ENCODE results near the gene ANKEF1.
"Not testable (repeated sequence)": the region's sequence is repeated elsewhere in the genome, so short reads cannot be mapped to it uniquely, and the experiment has no call there.

The ANKEF1 gene

DNA sequence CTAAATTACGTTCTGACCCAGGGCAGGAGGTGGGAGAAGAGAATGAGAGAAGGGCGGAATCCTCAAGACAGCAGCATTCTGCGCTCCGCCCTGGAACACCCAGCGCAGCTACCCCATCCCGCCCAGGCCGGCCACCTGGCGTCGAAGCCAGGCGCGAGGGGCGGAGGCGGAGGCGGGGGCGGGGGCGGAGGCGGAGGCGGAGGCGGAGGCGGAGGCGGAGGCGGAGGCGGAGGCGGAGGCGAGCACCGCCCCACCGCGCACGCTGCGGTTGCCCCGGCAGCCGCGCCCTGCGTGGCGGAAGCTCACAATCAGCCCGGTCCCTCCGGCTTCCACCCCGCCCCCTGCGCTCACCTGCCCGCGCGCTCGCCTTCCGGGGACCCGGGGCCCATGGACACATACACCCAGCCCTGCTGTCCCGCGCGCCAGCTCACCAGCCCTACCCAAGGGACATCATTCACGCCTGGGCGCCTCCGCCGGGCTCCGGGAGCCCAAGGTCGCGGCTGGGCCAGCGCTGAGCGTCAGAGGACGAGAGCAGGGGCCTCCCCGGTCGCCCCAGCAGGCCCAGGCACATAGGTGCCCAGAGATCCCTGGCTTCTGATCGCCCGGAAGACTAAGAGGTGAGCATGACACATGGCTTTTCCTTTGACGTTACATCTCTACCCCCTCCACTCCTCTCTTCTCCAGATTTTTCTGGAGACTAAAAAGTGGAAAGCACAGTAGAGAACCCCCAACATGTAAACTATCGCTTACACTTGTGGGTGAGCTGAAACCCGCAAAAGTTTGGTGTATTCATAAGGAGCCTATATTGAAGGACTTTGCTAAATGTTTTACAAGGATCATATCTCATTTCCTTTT lies at the start of gene ANKEF1:
Gene ANKEF1, plus strand, starts transcription at position 271 of the 855 bp plus-strand sequence. CDS start 3,315 bp downstream, outside the sequence.
- DNase-seq = peak in 2 of 3 donors; percentile 19 to 43

DNA sequence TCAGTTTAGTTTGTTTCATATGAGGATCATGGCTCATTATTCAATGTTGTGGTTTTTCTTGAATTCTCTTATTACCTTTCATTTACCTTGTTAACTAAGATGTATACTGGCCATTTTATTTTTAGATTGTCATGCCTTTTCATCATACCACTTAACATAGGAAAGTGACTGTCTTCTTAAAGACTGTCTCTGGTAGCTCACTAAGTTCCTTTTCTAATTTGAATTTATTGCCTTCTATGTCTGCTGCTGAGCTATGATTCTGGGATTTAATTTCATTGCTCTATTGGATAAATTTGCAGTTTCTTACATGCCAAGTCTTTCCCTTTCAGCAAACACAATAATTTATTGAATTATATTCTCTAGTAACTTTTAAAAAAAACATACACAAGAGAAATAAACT lies 49.5 kb upstream of the ANKEF1 start:
- DNase-seq = no peak

DNA sequence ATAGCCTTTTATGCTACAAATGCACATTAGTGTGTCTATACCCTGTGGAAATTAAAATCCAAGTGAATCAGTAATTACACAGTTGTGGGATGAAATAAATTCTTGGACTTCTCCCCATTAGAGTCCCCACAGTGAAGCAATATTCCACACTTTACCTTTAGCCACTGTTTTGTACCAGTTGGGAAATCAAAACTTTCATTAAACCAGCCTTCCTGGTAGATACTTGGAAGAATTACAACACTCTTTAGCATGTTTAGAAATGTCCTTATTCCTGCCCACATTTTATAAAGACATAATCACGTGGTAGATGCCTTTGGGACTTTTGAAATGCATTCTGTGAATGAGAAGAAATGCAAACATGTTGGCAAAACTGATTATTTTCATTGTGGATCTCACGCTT lies 49.0 kb upstream of the ANKEF1 start:
- peak in 2 of 3 donors; percentile 14 to 57 for DNase-seq

DNA sequence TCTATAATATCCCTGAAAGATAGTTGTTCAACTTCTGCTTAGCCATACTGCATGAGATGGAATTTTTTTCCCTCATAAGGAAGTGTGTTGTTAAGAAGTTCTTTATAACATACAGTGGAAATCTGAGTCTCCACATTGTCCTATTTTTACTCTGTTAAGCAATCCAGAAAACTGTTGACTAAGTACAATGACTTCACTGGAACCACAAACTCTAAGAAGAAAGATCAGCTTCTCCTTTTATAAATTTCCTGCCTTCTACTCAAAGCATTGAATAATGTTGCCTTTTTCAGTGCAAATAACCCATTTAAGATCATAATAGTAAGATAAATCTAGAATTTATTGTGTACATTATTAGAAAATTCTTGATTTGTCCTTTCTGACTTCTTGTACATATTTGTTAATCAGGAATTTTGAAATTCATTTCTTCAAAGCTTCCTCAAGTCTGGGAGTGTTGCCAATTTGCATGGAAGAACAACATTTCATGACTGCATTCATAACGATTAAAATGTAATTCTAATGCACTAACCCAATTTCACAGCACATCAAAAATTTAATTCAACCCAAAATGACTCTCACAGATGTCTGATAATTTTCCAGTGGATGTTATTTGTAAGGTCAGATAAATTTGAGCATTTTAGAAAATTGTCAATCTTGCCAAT lies 45.6 kb upstream of the ANKEF1 start:
- peak; percentile 64 to 93 (median 92) for DNase-seq

DNA sequence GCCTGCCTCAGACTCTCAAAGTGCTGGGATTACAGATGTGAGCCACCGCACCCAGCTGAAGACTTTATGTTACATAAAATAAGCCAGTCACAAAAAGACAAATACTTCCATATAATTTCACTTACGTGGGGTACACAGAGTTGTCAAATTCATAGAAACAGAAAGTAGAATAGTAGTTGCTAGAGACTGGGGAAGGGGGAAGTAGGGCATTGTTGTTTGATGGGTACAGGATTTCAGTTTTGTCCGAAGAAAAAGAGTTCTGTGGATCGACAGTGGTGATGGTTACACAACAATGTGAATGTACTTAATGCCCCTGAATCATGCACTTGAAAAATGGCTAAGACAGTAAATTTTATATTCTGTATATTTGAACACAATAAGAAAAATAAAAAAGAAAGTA lies 41.6 kb upstream of the ANKEF1 start:
- peak; percentile 33 to 58 (median 37) for DNase-seq

DNA sequence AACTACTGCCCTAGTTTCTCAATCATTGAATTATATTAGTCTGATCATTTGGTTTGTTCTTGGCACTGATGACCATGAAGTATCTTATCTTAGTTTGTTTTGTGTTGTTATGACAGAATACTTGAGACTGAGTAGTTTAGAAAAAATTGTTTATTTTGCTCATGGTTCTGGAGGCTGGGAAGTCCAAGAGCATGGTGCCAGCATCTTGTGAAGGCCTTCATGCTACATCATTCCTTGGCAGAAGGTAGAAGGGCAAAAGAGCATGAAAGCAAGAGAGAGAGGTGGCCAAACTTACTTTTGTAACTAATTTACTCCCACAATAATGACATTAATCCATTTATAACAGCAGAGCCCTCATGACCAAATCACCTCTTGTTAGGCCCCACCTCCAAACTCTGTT lies 40.1 kb upstream of the ANKEF1 start:
- DNase-seq = no peak

DNA sequence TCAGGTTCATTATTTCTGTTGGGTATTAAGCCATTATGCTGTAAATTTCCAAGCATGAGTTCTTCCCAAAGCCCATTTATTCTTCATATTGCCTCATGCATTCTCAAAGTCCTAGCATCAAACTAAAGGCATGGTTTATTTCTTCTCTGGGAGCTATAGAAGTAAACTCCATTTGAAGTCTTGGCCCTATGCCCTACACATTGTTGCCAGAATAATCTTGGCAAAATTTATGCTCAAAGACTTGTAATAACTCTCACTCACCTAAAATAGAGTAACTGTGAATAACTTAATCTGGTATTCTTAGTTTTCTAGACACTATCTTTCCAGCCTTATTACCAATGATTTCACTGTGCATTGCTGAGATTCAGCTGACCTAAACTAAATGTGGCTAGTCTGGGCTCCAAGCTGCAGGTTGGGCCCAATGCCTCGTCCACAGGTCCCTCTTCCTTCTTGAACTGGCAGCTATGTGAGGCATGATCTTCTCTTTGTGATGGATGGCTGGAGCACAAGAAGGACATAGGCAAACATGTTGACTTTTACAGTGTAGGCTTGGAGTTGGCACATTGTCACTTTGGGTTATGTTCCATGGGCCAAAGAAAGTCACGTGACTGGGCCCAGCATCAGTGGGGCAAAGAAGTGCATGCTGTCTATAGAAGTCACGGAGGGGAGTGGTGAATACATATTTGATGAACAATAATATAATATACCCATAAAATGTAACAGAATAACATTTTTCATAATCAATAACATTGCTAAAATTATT lies 39.1 kb upstream of the ANKEF1 start:
- DNase-seq = no peak

DNA sequence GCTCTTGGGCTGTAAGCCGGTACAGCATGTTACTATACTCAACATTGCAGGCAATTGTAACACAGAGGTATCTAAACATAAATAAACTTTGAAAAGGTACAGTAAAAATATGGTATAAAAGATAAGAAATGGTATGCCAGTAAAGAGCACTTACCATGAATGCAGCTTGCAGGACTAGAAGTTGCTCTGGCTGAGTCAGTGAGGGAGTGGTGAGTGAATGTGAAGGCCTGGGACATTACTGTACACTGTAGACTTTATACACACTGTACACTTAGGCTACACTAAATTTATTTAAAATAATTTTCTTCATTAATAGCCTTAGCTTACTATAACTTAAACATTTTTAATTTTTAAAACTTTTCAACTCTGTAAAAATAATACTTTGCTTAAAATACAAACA lies 37.8 kb upstream of the ANKEF1 start:
- DNase-seq = no peak

DNA sequence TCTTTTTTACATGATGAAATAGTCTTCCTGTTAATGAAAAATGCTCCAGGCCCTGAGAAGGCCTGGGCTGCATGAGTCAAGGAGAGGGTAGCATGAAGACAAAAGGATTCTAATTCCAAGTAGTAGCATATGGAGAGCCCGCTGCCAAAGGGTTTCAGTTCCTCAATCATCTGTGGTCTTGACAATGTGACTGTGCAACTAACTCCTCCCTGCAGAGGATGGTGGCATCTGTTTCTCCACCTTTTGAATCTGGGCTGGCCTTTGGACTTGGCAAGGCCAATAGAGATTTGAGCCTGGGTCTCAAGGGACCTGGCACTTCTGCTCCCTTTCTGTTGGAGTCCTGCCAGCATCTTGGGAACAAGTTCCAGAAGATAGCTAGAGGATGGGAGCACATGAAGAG lies 35.1 kb upstream of the ANKEF1 start:
- peak; percentile 73 to 83 (median 78) for DNase-seq

DNA sequence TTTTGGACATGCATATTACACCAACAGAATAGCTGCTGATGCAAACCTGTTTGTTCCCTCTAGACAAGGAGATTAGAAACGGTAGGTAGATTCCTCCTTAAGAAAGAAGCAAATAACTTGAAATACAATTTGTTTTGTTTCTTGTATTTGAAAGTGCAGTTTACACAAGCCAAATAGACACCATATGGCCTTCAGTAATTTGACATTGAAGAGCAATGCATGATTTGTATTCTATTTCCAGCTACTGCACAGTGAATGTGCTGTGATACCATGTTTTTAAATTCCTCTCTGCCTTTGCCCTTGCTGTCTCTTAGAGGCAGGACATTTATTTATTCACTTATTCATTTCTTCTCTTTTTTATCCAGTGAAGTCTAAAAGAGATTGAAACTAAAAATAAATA lies 31.9 kb upstream of the ANKEF1 start:
- DNase-seq = no peak

DNA sequence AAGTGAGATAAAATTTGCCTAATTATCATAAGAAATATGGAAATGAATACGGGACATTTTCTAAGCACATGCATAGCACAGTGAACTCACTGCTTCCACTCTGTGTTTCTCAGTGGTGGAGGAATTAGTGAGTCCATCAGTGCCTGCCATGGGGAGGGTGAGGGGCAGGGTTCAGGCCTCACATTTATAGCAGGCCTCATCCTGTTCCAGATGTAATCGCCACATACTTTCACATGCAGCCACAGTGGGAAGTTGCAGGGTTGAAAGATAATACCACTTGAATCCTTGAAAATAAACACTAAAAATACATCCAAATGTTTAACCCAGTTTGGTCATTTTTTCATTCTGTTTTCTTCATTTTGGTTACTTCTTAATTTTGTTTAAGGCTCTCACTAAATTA lies 29.9 kb upstream of the ANKEF1 start:
- no peak for DNase-seq

DNA sequence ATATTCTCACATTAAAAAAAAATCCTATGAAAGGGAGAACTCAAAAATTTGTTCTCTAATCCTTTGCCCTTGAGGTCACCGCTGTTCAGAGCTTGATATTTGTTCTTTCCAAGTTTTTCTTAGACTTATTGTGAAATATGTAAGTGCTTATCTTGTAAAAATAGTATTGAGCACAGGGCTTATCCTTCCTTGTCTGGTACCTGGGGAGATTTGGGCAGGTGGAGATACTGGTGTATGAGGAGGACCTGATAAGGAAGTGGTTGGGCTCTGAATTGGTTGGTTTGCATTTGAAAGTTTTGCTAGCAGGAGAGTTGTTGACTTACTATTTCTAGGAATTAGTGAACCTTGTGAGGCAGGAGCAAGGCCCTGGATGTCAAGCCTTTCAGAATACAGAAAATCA lies 28.9 kb upstream of the ANKEF1 start:
- DNase-seq = no peak

DNA sequence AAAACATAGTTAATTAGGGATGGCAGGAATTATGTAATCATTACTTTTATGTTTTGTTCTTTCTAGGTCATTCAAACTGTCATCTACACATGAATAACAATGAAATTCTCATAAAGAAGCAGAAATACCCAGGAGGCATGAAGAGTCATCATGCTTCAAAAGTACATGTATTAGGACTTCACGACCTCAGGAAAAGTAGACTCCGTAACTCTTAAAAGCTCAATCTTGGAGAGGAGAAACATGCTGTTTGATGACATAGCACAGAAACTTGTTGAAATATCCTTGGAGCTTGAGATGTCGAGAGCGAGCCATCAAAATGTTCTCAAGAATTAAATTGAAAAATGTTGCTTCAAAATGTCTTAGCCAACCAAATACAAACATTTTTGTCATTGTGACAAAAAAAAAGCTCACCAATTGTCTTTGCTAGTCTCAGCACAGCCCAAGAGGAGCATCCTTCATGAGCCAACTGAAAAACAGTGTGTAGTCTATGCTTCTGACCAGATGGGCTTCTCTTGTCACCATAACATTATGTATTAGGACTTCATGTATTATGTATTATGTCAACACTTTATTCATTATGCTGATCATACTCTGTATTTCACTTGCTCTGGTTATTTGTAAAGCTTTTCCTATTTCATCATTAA lies 28.2 kb upstream of the ANKEF1 start:
- no peak for DNase-seq

DNA sequence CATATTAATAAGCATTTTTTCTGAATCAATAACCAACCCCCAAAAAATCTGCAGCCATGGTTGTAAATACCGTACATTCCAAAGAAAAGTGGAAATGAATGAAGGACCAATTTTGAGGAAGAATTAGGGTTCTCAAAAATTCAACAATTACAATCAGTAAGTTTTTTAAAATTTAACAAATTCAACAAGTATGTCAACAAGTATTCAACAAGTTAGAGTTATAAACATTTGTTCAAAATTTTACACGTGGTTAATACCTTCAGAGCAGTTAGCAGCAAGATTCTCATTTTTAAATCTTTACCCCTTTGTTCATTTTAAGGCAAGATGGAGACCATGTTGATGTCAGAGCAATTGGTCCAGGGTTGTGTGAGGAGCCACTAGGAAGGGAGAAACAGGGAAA lies 27.6 kb upstream of the ANKEF1 start:
- no peak for DNase-seq

DNA sequence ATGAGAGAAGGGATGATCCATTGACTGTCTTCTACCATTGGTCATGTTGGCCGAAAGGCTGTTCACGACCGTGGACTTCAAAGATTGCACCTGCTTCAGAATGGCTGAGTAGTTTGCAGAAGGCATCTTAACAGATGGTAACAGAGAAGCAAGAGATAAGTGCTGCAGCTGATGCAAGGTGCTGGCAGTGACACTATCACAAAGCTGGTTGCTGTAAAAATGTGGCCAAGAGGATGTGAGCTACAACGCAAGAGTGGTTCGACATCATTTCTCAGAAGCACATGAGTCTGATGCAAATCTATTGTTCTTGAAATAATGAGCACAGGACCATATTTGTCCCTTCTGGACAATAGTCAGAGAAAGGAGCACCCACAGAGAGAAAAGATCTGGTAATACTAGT lies 27.0 kb upstream of the ANKEF1 start:
- DNase-seq = no peak

DNA sequence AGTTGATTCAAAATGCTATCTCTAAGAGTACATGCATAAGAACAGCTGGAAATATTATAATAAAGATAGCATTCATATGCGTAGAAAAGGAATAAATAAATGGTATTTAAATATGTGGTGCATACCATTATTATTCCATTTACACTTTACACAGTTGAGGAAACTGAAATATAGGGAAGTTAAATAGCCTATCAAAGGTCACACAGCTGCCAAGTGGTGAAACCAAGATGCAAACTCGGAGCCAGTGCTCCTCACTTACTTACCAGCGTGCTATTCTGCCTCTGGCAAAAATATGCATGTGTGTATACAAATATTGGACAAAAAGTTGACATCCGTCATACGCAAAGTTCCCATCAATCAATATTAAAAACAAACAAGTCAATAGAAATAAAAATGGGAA lies 22.3 kb upstream of the ANKEF1 start:
- DNase-seq = peak; percentile 10 to 35 (median 28)

DNA sequence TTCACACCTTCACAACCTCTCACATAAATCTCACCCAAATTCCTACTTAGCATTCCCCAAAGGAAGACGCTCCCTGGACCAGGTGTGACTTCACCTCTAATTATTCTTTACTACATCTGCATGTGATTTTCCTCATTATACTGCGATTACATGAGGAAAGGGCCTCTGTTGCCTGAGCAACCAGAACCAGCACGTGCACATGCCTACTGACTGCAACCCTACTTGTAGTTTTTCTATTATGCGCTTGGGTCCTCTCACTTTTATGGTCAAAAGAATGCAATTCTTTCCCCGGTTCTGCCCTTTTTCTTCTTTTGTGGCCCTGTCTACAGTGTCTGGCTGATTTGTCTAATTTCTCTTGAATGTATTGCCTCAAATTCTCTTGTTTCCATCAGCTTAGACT lies 20.4 kb upstream of the ANKEF1 start:
- no peak for DNase-seq

DNA sequence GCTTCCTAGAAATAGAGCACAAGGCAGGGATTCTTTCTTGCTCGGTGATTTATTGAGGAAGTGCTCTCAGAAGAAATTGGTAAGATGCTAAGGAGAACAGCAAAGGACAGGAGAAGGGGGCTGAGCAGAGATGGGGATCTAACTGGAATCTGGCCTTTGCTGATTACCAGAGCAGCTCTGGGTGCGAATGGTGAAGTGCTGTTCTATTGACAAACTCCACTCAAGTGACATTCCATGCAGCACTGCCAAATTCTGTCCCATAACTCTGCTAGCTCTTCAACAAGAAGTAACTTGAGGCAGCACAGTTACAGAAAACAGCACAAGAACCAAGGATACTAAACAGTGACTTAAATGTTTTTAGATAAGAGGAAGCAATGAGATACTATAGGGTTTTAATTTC lies 13.8 kb upstream of the ANKEF1 start:
- no peak for DNase-seq

DNA sequence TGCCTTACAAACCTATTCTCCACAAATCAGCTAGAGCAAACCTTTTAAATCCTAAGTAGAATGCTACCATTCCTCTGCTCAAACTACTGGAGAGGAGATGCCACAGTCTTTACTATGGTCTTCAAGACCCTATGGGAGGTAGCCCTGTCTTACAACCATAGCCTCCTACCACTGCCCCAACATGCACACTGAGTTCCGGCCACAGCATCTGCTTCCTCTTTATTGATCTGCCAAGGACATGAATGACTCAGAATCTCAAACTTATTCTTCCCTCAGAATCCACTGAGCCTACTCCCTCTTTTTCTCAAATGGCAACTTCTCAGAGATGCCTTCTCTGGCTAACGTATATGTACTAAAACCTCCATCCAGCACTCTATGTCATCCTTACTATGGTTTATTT lies 12.2 kb upstream of the ANKEF1 start:
- no peak for DNase-seq

DNA sequence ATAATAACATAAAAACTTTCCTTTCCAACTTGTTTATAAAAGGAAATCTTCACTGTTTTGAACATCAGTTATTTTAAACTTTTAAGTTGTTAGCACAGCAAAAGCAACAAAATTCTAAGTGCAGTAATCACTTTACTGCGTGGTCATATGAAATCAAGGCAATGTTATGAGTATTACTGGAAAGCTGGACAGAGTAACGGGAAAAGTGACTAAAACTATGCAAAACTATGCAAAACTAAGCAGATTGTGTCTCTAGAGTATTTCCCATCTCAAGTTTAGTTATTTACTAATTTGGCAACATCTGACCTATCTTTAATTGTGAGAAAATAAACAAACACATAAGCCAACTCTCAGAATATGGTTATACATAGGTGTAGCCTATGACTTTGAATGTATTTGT lies 10.9 kb upstream of the ANKEF1 start:
- no peak for DNase-seq

DNA sequence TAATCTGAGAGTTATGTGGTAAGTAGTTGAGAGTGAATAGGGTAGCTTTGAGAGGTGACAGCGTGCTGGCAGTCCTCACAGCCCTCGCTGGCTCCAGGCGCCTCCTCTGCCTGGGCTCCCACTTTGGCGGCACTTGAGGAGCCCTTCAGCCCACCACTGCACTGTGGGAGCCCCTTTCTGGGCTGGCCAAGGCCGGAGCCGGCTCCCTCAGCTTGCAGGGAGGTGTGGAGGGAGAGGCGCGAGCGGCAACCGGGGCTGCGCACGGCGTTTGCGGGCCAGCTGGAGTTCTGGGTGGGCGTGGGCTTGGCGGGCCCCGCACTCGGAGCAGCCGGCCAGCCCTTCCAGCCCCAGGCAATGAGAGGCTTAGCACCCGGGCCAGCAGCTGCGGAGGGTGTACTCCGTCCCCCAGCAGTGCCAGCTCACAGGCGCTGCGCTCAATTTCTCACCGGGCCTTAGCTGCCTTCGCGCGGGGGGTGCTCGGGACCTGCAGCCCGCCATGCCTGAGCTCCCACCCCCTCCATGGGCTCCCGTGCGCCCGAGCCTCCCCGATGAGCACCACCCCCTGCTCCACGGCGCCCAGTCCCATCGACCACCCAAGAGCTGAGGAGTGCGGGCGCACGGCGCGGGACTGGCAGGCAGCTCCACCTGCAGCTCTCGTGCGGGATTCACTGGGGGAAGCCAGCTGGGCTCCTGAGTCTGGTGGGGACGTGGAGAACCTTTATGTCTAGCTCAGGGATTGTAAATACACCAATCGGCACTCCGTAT lies 3.2 kb upstream of the ANKEF1 start:
- not testable (repeated sequence) for DNase-seq

DNA sequence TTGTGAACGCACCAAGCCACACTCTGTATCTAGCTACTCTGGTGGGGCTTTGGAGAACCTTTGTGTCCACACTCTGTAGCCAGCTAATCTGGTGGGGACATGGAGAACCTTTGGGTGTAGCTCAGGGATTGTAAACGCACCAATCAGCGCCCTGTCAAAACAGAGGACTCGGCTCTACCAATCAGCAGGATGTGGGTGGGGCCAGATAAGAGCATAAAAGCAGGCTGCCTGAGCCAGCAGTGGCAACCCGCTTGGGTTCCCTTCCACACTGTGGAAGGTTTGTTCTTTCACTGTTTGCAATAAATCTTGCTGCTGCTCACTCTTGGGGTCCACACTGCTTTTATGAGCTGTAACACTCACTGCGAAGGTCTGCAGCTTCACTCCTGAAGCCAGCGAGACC lies 2.5 kb upstream of the ANKEF1 start:
- DNase-seq = not testable (repeated sequence)

Measured in suppressor macrophage treated with lipopolysaccharide for 1 hour (primary cell).